ENCODE results near the gene USP38.
"Not testable (repeated sequence)": the region's sequence is repeated elsewhere in the genome, so short reads cannot be mapped to it uniquely, and the experiment has no call there.

Gene USP38

GRCh38 chr4:143184503-143185252 is at the start of gene USP38:
TSS of gene USP38 (plus strand) at chr4:143184917. CDS start at chr4:143185451, 534 bp downstream.
- DNase-seq (ENCODE audit: extremely low spot score): peak; percentile 85
- ChIA-PET POLR2A (interaction anchor here (0.7 to 1.1 kb wide), 4 partner anchors 18 to 153 kb away, joined by 3 to 5 read pairs (median 4); partner anchors contain the start of gene GAB1), CTCF (no interaction called here)
- no peak for TF ChIP-seq HDGF (IDR thresholded peaks at IDR 0.05; ENCODE audit: borderline replicate concordance)
- TF ChIP-seq L3MBTL2 (conservative IDR thresholded peaks at IDR 0.05): peak; percentile 78
- TF ChIP-seq FOXK2 (IDR thresholded peaks at IDR 0.05): no peak
- peak; percentile 6; the same call in 1 of the 2 replicates for TF ChIP-seq CTBP1 (IDR thresholded peaks at IDR 0.05; ENCODE audit: borderline replicate concordance)
- TF ChIP-seq ELF4 (IDR thresholded peaks at IDR 0.05): peak; percentile 30; the same call in 1 of the 2 replicates

GRCh38 chr4:143135358-143135757 is 49.4 kb upstream of the USP38 start:
- TF ChIP-seq ARNT (IDR thresholded peaks at IDR 0.05) (no peak), BHLHE40 (IDR thresholded peaks at IDR 0.05; ENCODE audit: borderline replicate concordance) (no peak), NFRKB (IDR thresholded peaks at IDR 0.05) (no peak), LEF1 (IDR thresholded peaks at IDR 0.05; ENCODE audit: borderline replicate concordance) (no peak)
- POLR2A ChIA-PET: no interaction called here
- no peak for DNase-seq (ENCODE audit: extremely low spot score)
- CTCF ChIA-PET: no interaction called here

- CTCF ChIA-PET: no interaction called here
- POLR2A ChIA-PET: no interaction called here
These were observed 44.0 kb upstream of the USP38 start for GRCh38 chr4:143140696-143141095.

GRCh38 chr4:143148521-143148920 is 36.2 kb upstream of the USP38 start:
- no peak for TF ChIP-seq FOXK2 (IDR thresholded peaks at IDR 0.05)
- TF ChIP-seq ZNF384 (IDR thresholded peaks at IDR 0.05): no peak
- TF ChIP-seq ELF4 (IDR thresholded peaks at IDR 0.05): no peak
- TF ChIP-seq HDGF (IDR thresholded peaks at IDR 0.05; ENCODE audit: borderline replicate concordance): no peak
- no peak for TF ChIP-seq NFRKB (IDR thresholded peaks at IDR 0.05)
- no peak for TF ChIP-seq L3MBTL2 (conservative IDR thresholded peaks at IDR 0.05)
- no peak for TF ChIP-seq SUZ12 (IDR thresholded peaks at IDR 0.05)
- TF ChIP-seq ARNT (IDR thresholded peaks at IDR 0.05): no peak
- no peak for TF ChIP-seq LEF1 (IDR thresholded peaks at IDR 0.05; ENCODE audit: borderline replicate concordance)
- no peak for TF ChIP-seq FOXA1 (IDR thresholded peaks at IDR 0.05)
- TF ChIP-seq SP1 (IDR thresholded peaks at IDR 0.05): no peak
- TF ChIP-seq TARDBP (IDR thresholded peaks at IDR 0.05): no peak
- no peak for TF ChIP-seq BHLHE40 (IDR thresholded peaks at IDR 0.05; ENCODE audit: borderline replicate concordance)
- no peak for TF ChIP-seq FOXM1 (IDR thresholded peaks at IDR 0.05; ENCODE audit: borderline replicate concordance)
- no peak for TF ChIP-seq CTBP1 (IDR thresholded peaks at IDR 0.05; ENCODE audit: borderline replicate concordance)
- TF ChIP-seq PKNOX1 (IDR thresholded peaks at IDR 0.05): no peak
- no peak for DNase-seq (ENCODE audit: extremely low spot score)
- POLR2A ChIA-PET: no interaction called here
- CTCF ChIA-PET: no interaction called here

More at GRCh38 chr4:143140696-143141095, 44.0 kb upstream of the USP38 start:
- DNase-seq (ENCODE audit: extremely low spot score): no peak
- no peak for TF ChIP-seq SUZ12 (IDR thresholded peaks at IDR 0.05)
- TF ChIP-seq CTBP1 (IDR thresholded peaks at IDR 0.05; ENCODE audit: borderline replicate concordance): no peak
- TF ChIP-seq L3MBTL2 (conservative IDR thresholded peaks at IDR 0.05): no peak
- TF ChIP-seq FOXM1 (IDR thresholded peaks at IDR 0.05; ENCODE audit: borderline replicate concordance): no peak
- TF ChIP-seq NFRKB (IDR thresholded peaks at IDR 0.05): no peak
- TF ChIP-seq ELF4 (IDR thresholded peaks at IDR 0.05): no peak
- no peak for TF ChIP-seq FOXK2 (IDR thresholded peaks at IDR 0.05)
- TF ChIP-seq FOXA1 (IDR thresholded peaks at IDR 0.05): no peak
- no peak for TF ChIP-seq HDGF (IDR thresholded peaks at IDR 0.05; ENCODE audit: borderline replicate concordance)
- TF ChIP-seq TARDBP (IDR thresholded peaks at IDR 0.05): no peak
- no peak for TF ChIP-seq BHLHE40 (IDR thresholded peaks at IDR 0.05; ENCODE audit: borderline replicate concordance)
- no peak for TF ChIP-seq LEF1 (IDR thresholded peaks at IDR 0.05; ENCODE audit: borderline replicate concordance)
- no peak for TF ChIP-seq ZNF384 (IDR thresholded peaks at IDR 0.05)
- no peak for TF ChIP-seq SP1 (IDR thresholded peaks at IDR 0.05)
- TF ChIP-seq PKNOX1 (IDR thresholded peaks at IDR 0.05): no peak

GRCh38 chr4:143156853-143157252 is 27.9 kb upstream of the USP38 start:
- DNase-seq (ENCODE audit: extremely low spot score): no peak
- TF ChIP-seq CTBP1 (IDR thresholded peaks at IDR 0.05; ENCODE audit: borderline replicate concordance) (no peak), FOXM1 (IDR thresholded peaks at IDR 0.05; ENCODE audit: borderline replicate concordance) (no peak), NFRKB (IDR thresholded peaks at IDR 0.05) (no peak), TARDBP (IDR thresholded peaks at IDR 0.05) (no peak), L3MBTL2 (conservative IDR thresholded peaks at IDR 0.05) (no peak), SP1 (IDR thresholded peaks at IDR 0.05) (no peak)
- ChIA-PET CTCF (no interaction called here), POLR2A (no interaction called here)

- POLR2A ChIA-PET: interaction anchor here (0.5 to 2.1 kb wide), 2 partner anchors 21 to 1921 kb away, joined by 4 to 5 read pairs; partner anchors contain the start of gene USP38
- no peak for TF ChIP-seq ELF4 (IDR thresholded peaks at IDR 0.05)
- TF ChIP-seq FOXK2 (IDR thresholded peaks at IDR 0.05): no peak
- TF ChIP-seq ARNT (IDR thresholded peaks at IDR 0.05): no peak
- TF ChIP-seq ZNF384 (IDR thresholded peaks at IDR 0.05): no peak
- TF ChIP-seq TARDBP (IDR thresholded peaks at IDR 0.05): no peak
- no peak for DNase-seq (ENCODE audit: extremely low spot score)
- CTCF ChIA-PET: no interaction called here
These were observed 21.1 kb upstream of the USP38 start for GRCh38 chr4:143163614-143164013.

GRCh38 chr4:143166722-143167121 is 18.0 kb upstream of the USP38 start:
- DNase-seq (ENCODE audit: extremely low spot score); CTCF ChIA-PET; POLR2A ChIA-PET: not testable (repeated sequence)
